Measurements from ENCODE around the gene TSPO.

TSPO gene

GRCh38 chr22:43183496-43184277 lies 32.3 kb downstream of the TSPO start:
- H3K27ac ChIP-seq (ENCODE audit: low read depth in 2 of 2, low read length in 2 of 2), result no peak overlapping the region
- H3K4me3 ChIP-seq (ENCODE audit: low read length in 2 of 2), result no peak overlapping the region
- peaks cover 11 to 17% of the 10 kb centered on the region in 2 donors for H3K4me1 ChIP-seq (ENCODE audit: control insufficient read depth in 2 of 2, insufficient read depth in 2 of 2, low read length in 2 of 2)
- H3K9ac ChIP-seq (ENCODE audit: low read depth in 1 of 2, low read length in 2 of 2), result no peak overlapping the region
- peaks cover 14 to 27% of the 10 kb centered on the region in 2 donors for H3K36me3 ChIP-seq (ENCODE audit: control insufficient read depth in 2 of 2, insufficient read depth in 2 of 2, low read length in 2 of 2)
- no peaks in the 10 kb centered on the region for H3K27me3 ChIP-seq (ENCODE audit: control insufficient read depth in 2 of 2, insufficient read depth in 2 of 2, low read length in 2 of 2)
- H3K9me3 ChIP-seq (ENCODE audit: control insufficient read depth in 2 of 2, low read length in 2 of 2), result no peaks in the 10 kb centered on the region

GRCh38 chr22:43185860-43186261 lies 34.5 kb downstream of the TSPO start:
- H3K4me1 ChIP-seq (ENCODE audit: control insufficient read depth in 2 of 2, insufficient read depth in 2 of 2, low read length in 2 of 2), result peaks cover 11 to 17% of the 10 kb centered on the region in 2 donors
- peak overlapping the region; percentile 79 to 87 for H3K4me3 ChIP-seq (ENCODE audit: low read length in 2 of 2)
- H3K36me3 ChIP-seq (ENCODE audit: control insufficient read depth in 2 of 2, insufficient read depth in 2 of 2, low read length in 2 of 2), result peaks cover 0 to 14% of the 10 kb centered on the region in 2 donors
- peak overlapping the region in 1 of 2 donors; percentile 86 for H3K9ac ChIP-seq (ENCODE audit: low read depth in 1 of 2, low read length in 2 of 2)
- peak overlapping the region; percentile 32 to 82 for H3K27ac ChIP-seq (ENCODE audit: low read depth in 2 of 2, low read length in 2 of 2)
- no peaks in the 10 kb centered on the region for H3K27me3 ChIP-seq (ENCODE audit: control insufficient read depth in 2 of 2, insufficient read depth in 2 of 2, low read length in 2 of 2)
- H3K9me3 ChIP-seq (ENCODE audit: control insufficient read depth in 2 of 2, low read length in 2 of 2), result no peaks in the 10 kb centered on the region

DNA sequence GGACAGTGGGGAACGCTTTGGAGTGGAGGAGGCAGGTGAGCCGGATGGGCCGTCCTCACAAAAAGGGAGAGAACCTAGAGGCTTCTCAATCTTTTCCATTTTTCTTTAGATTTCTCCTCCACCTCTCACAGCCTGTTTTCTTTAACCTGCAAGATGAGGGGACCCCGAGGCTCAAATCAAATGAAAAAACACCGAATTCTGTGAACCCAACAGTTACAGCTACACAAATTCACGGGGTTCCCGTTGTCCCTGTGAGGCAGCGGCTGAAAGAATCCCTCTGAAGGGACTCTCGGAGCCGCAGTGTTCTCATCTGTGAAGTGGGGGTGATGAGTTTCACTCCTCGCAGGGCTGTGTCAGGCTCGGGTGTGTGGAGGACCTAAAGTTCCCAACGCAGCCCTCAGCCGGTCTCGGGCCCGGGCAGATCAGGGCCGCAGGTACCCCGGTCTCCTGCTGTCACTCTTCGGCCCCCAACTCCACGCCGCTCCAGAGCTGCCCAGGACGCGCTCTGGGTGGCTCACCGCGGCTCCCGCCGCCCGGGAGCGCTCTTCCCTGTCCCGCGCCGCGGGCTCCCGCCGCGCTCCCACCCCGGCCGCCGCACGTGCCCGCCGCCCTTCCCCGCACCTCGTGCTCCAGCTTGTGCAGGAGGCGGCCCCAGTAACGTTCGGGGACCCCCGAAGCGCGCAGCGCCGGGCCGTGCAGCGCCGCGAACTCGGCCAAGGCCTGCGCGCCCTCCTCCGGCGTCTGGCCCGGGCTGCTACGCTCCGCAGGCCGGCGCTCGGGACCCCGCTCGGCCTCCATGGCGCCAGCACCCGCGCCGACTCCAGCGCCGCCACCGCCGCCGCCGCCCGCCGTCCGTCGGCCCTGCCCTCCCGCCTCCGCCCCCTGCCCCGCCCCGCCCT lies 35.2 kb downstream of the TSPO start, which contains the start of gene TTLL12:
TTLL12 (minus strand) TSS at position 863 of the 899 bp plus-strand sequence; CDS start at position 798, 65 bp downstream.
- peaks cover 0 to 7% of the 10 kb centered on the region in 2 donors for H3K36me3 ChIP-seq (ENCODE audit: control insufficient read depth in 2 of 2, insufficient read depth in 2 of 2, low read length in 2 of 2)
- peak within 1 kb of the TSS; percentile 92 to 96 for H3K27ac ChIP-seq (ENCODE audit: low read depth in 2 of 2, low read length in 2 of 2)
- H3K4me3 ChIP-seq (ENCODE audit: low read length in 2 of 2), result peak within 1 kb of the TSS; percentile 79 to 87
- peaks cover 0 to 2% of the 10 kb centered on the region in 2 donors for H3K9me3 ChIP-seq (ENCODE audit: control insufficient read depth in 2 of 2, low read length in 2 of 2)
- peak within 1 kb of the TSS; percentile 76 to 86 for H3K9ac ChIP-seq (ENCODE audit: low read depth in 1 of 2, low read length in 2 of 2)
- peaks cover 11 to 17% of the 10 kb centered on the region in 2 donors for H3K4me1 ChIP-seq (ENCODE audit: control insufficient read depth in 2 of 2, insufficient read depth in 2 of 2, low read length in 2 of 2)
- no peaks in the 10 kb centered on the region for H3K27me3 ChIP-seq (ENCODE audit: control insufficient read depth in 2 of 2, insufficient read depth in 2 of 2, low read length in 2 of 2)

DNA sequence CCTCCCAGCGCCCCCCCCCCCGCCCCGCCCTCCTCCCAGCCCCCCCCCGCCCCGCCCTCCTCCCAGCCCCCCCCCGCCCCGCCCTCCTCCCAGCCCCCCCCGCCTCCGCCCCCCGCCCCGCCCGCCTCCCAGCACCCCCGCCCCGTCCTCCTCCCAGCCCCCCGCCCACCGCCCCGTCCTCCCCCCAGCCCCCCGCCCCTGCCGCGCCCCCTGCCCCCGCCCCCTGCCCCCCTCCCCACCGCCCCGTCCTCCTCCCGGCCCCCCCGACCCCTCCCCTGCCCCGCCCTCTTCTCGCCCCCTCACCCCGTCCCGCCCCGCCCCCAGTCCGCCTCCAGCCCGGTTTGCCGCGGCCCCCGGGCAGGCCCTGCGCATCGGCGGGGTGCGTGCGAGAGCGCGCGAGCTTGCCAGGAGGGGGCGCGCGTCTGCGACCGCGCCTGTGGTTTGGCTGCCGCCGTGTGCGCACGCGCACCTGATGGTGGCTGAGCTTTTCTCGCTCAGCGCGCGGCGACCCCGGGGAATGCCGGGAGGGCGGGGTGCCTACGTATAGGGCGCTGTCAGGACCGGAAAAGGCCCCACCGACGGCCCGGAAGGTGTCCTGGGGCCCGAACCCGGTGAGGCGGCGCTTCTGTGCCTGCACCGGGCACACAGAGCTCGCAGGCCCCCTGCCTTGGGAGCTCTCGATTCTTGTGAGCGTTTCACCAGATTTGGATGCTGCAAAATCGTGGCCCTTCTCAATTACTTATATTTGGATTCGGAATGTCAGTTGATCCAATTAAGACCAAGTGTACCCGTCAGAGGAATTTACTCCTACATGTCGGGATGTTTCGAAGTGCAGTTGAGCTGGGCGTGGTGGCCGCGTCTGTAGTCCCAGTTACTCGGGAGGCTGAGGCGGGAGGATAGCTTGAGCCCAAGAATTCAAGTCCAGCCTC lies 36.1 kb downstream of the TSPO start:
- Histone ChIP-seq H3K4me1 (ENCODE audit: control insufficient read depth in 2 of 2, insufficient read depth in 2 of 2, low read length in 2 of 2) (peaks cover 11 to 17% of the 10 kb centered on the region in 2 donors), H3K36me3 (ENCODE audit: control insufficient read depth in 2 of 2, insufficient read depth in 2 of 2, low read length in 2 of 2) (peaks cover 0 to 5% of the 10 kb centered on the region in 2 donors), H3K9me3 (ENCODE audit: control insufficient read depth in 2 of 2, low read length in 2 of 2) (peaks cover 0 to 2% of the 10 kb centered on the region in 2 donors), H3K27me3 (ENCODE audit: control insufficient read depth in 2 of 2, insufficient read depth in 2 of 2, low read length in 2 of 2) (no peaks in the 10 kb centered on the region), H3K27ac (ENCODE audit: low read depth in 2 of 2, low read length in 2 of 2) (peak overlapping the region; percentile 92 to 96), H3K9ac (ENCODE audit: low read depth in 1 of 2, low read length in 2 of 2) (peak overlapping the region; percentile 63 to 76), H3K4me3 (ENCODE audit: low read length in 2 of 2) (peak overlapping the region; percentile 63 to 85)

GRCh38 chr22:43188829-43189545 lies 37.6 kb downstream of the TSPO start:
- Histone ChIP-seq H3K4me3 (ENCODE audit: low read length in 2 of 2) (no peak overlapping the region), H3K27ac (ENCODE audit: low read depth in 2 of 2, low read length in 2 of 2) (no peak overlapping the region), H3K9ac (ENCODE audit: low read depth in 1 of 2, low read length in 2 of 2) (no peak overlapping the region)

DNA sequence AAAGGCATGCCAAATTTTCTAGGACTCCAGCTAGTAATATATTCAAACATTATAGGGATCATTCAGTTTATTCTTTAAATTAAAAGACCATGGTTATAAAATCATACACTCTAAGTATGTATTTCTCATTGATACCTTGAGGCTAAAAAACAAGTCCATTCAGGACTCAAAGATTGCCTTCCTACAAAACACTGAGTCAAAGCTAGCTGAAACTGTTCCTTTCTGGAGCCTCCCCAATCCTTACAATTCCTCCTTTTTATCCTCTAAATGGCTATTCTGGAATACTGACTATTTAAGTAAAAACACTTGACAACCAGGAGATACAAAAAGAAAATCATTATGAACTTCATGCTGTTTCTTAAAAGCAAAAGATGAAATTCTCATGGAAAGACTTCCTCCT lies 40.5 kb downstream of the TSPO start:
- Histone ChIP-seq H3K4me1 (ENCODE audit: control insufficient read depth in 2 of 2, insufficient read depth in 2 of 2, low read length in 2 of 2) (peaks cover 0 to 4% of the 10 kb centered on the region in 2 donors), H3K4me3 (ENCODE audit: low read length in 2 of 2) (no peak overlapping the region), H3K27ac (ENCODE audit: low read depth in 2 of 2, low read length in 2 of 2) (no peak overlapping the region), H3K27me3 (ENCODE audit: control insufficient read depth in 2 of 2, insufficient read depth in 2 of 2, low read length in 2 of 2) (peaks cover 0 to 4% of the 10 kb centered on the region in 2 donors), H3K9ac (ENCODE audit: low read depth in 1 of 2, low read length in 2 of 2) (no peak overlapping the region), H3K9me3 (ENCODE audit: control insufficient read depth in 2 of 2, low read length in 2 of 2) (peaks cover 0 to 2% of the 10 kb centered on the region in 2 donors), H3K36me3 (ENCODE audit: control insufficient read depth in 2 of 2, insufficient read depth in 2 of 2, low read length in 2 of 2) (no peaks in the 10 kb centered on the region)

More at GRCh38 chr22:43188829-43189545, 37.6 kb downstream of the TSPO start:
- peaks cover 0 to 2% of the 10 kb centered on the region in 2 donors for H3K9me3 ChIP-seq (ENCODE audit: control insufficient read depth in 2 of 2, low read length in 2 of 2)
- no peaks in the 10 kb centered on the region for H3K36me3 ChIP-seq (ENCODE audit: control insufficient read depth in 2 of 2, insufficient read depth in 2 of 2, low read length in 2 of 2)
- peaks cover 0 to 4% of the 10 kb centered on the region in 2 donors for H3K27me3 ChIP-seq (ENCODE audit: control insufficient read depth in 2 of 2, insufficient read depth in 2 of 2, low read length in 2 of 2)
- peaks cover 11 to 17% of the 10 kb centered on the region in 2 donors for H3K4me1 ChIP-seq (ENCODE audit: control insufficient read depth in 2 of 2, insufficient read depth in 2 of 2, low read length in 2 of 2)

- Histone ChIP-seq H3K36me3 (ENCODE audit: control insufficient read depth in 2 of 2, insufficient read depth in 2 of 2, low read length in 2 of 2) (no peaks in the 10 kb centered on the region), H3K27ac (ENCODE audit: low read depth in 2 of 2, low read length in 2 of 2) (no peak overlapping the region), H3K4me1 (ENCODE audit: control insufficient read depth in 2 of 2, insufficient read depth in 2 of 2, low read length in 2 of 2) (no peaks in the 10 kb centered on the region), H3K27me3 (ENCODE audit: control insufficient read depth in 2 of 2, insufficient read depth in 2 of 2, low read length in 2 of 2) (peaks cover 0 to 8% of the 10 kb centered on the region in 2 donors), H3K4me3 (ENCODE audit: low read length in 2 of 2) (no peak overlapping the region), H3K9me3 (ENCODE audit: control insufficient read depth in 2 of 2, low read length in 2 of 2) (no peaks in the 10 kb centered on the region), H3K9ac (ENCODE audit: low read depth in 1 of 2, low read length in 2 of 2) (no peak overlapping the region)
These were observed 46.0 kb downstream of the TSPO start for GRCh38 chr22:43197271-43197941.

- Histone ChIP-seq H3K27me3 (ENCODE audit: control insufficient read depth in 2 of 2, insufficient read depth in 2 of 2, low read length in 2 of 2) (peaks cover 0 to 4% of the 10 kb centered on the region in 2 donors), H3K36me3 (ENCODE audit: control insufficient read depth in 2 of 2, insufficient read depth in 2 of 2, low read length in 2 of 2) (no peaks in the 10 kb centered on the region), H3K4me1 (ENCODE audit: control insufficient read depth in 2 of 2, insufficient read depth in 2 of 2, low read length in 2 of 2) (no peaks in the 10 kb centered on the region), H3K9me3 (ENCODE audit: control insufficient read depth in 2 of 2, low read length in 2 of 2) (no peaks in the 10 kb centered on the region), H3K27ac (ENCODE audit: low read depth in 2 of 2, low read length in 2 of 2) (no peak overlapping the region), H3K4me3 (ENCODE audit: low read length in 2 of 2) (no peak overlapping the region), H3K9ac (ENCODE audit: low read depth in 1 of 2, low read length in 2 of 2) (no peak overlapping the region)
These were observed 46.8 kb downstream of the TSPO start for GRCh38 chr22:43198126-43198525.
